Measurements from ENCODE around the gene INPP5D.

INPP5D gene

DNA sequence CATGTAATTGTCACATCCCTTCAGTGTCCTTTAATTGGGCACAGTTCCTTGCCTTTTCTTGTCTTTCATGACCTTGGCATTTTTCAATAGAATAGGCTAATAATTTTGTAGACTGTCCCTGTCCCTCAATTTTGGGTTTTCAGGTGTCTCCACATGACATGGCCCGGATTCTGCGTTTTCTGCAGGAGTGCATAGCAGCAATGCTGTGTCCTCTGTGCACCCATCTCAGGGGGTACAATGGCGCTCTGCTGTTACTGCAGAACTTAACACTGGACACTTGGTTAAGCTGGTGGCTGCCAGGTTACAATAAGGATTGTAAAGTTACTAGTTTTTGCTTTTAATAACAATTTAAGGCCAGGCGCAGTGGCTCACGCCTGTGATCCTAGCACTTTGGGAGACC lies 51.3 kb downstream of the INPP5D start:
- Histone ChIP-seq H3K4me3 (ENCODE audit: low read length) (no peak overlapping the region), H3K9me2 (replicated peaks; ENCODE audit: control insufficient read depth, low read length) (no peaks in the 10 kb centered on the region), H4K20me1 (ENCODE audit: control insufficient read depth, insufficient read depth, low read depth, low read length) (no peaks in the 10 kb centered on the region), H3K27ac (ENCODE audit: low read depth, low read length) (no peak overlapping the region), H3K27me3 (ENCODE audit: control insufficient read depth, low read length) (no peaks in the 10 kb centered on the region), H3K9me3 (ENCODE audit: control insufficient read depth, insufficient read depth, low read length) (no peaks in the 10 kb centered on the region), H3K4me2 (ENCODE audit: low read length) (no peak overlapping the region), H3K4me1 (ENCODE audit: control insufficient read depth, low read length) (peaks cover 6% of the 10 kb centered on the region; the same call in 1 of the 2 replicates), H3K79me2 (ENCODE audit: control insufficient read depth, low read length) (peaks cover 48% of the 10 kb centered on the region), H3K36me3 (ENCODE audit: control insufficient read depth, low read length) (no peaks in the 10 kb centered on the region), H3F3A (ENCODE audit: control insufficient read depth, insufficient read depth) (0 out of 2 replicates have a peak, but pooled peaks cover 2% of the 10 kb centered on the region)
- TF ChIP-seq, protein P1, sequence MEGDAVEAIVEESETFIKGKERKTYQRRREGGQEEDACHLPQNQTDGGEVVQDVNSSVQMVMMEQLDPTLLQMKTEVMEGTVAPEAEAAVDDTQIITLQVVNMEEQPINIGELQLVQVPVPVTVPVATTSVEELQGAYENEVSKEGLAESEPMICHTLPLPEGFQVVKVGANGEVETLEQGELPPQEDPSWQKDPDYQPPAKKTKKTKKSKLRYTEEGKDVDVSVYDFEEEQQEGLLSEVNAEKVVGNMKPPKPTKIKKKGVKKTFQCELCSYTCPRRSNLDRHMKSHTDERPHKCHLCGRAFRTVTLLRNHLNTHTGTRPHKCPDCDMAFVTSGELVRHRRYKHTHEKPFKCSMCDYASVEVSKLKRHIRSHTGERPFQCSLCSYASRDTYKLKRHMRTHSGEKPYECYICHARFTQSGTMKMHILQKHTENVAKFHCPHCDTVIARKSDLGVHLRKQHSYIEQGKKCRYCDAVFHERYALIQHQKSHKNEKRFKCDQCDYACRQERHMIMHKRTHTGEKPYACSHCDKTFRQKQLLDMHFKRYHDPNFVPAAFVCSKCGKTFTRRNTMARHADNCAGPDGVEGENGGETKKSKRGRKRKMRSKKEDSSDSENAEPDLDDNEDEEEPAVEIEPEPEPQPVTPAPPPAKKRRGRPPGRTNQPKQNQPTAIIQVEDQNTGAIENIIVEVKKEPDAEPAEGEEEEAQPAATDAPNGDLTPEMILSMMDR (IDR thresholded peaks at IDR 0.05; ENCODE audit: low read depth, low read length, poor library complexity, severe bottlenecking) = no peak
- TF ChIP-seq EZH2phosphoT487 (IDR thresholded peaks at IDR 0.05; ENCODE audit: borderline replicate concordance, low read length) = no peak

DNA sequence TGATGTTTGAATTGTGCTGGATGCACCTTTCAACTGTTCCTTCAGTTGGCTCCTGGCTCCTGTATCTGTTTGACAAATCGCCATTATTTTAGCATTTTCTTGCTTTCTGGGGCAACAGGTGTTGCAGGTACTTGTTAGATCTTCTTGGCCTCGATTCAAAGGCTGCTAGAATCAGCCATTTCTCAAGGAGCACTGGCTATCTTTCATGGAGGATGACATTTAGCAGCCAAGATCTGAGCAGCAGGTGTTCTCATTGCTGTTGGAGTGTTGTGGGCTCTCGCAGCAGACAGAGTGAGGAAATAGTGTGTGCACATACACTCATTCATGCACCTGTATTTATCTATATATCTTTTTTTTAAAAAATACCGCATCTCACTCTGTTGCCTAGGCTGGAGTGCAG lies 52.2 kb downstream of the INPP5D start:
- Histone ChIP-seq H3K4me2 (ENCODE audit: low read length) (no peak overlapping the region), H3K79me2 (ENCODE audit: control insufficient read depth, low read length) (peaks cover 45% of the 10 kb centered on the region), H3K4me1 (ENCODE audit: control insufficient read depth, low read length) (peaks cover 6% of the 10 kb centered on the region; the same call in 1 of the 2 replicates)

DNA sequence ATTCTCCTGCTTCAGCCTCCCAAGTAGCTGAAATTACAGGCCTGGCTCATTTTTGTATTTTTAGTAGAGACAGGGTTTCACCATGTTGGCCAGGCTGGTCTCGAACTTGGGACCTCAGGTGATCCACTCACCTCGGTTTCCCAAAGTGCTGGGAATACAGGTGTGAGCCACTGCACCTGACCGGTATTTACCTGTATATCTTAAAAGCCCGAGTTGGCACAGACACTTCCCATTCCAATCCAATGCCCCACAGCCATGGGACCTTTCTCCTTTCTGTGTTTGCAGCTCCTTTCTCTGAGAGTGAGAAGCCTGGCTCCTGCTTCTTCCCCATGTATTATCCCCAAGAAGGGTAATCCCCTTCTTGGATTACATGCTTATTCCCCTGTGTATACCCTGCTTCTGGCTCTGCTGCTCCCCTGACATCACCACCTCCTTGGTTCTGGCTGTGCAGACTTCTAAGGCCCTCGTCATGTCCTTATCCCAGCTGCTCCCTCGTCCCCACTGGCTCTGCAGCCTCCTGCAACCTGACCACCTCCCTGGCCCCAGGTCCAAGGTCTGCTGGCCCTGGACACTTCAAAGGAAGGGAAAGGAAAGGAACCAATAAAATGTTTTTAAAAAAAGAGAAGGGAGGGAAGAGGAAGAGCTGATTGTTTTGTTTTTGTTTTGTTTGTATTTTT lies 52.8 kb downstream of the INPP5D start:
- Histone ChIP-seq H3K4me1 (ENCODE audit: control insufficient read depth, low read length) (peaks cover 5% of the 10 kb centered on the region; the same call in 1 of the 2 replicates), H3K4me3 (ENCODE audit: low read length) (no peak overlapping the region), H3K9me3 (ENCODE audit: control insufficient read depth, insufficient read depth, low read length) (no peaks in the 10 kb centered on the region), H3K36me3 (ENCODE audit: control insufficient read depth, low read length) (peaks cover 4% of the 10 kb centered on the region), H3K9me2 (replicated peaks; ENCODE audit: control insufficient read depth, low read length) (no peaks in the 10 kb centered on the region), H3K79me2 (ENCODE audit: control insufficient read depth, low read length) (peaks cover 44% of the 10 kb centered on the region), H3K27ac (ENCODE audit: low read depth, low read length) (no peak overlapping the region), H3K27me3 (ENCODE audit: control insufficient read depth, low read length) (no peaks in the 10 kb centered on the region), H4K20me1 (ENCODE audit: control insufficient read depth, insufficient read depth, low read depth, low read length) (no peaks in the 10 kb centered on the region; the same call in 1 of the 2 replicates), H3K4me2 (ENCODE audit: low read length) (no peak overlapping the region), H3F3A (ENCODE audit: control insufficient read depth, insufficient read depth) (0 out of 2 replicates have a peak, but pooled peaks cover 2% of the 10 kb centered on the region)
- TF ChIP-seq, protein P1 (IDR thresholded peaks at IDR 0.05; ENCODE audit: low read depth, low read length, poor library complexity, severe bottlenecking) = no peak
- no peak for TF ChIP-seq EZH2phosphoT487 (IDR thresholded peaks at IDR 0.05; ENCODE audit: borderline replicate concordance, low read length)

More for the DNA sequence above, 52.2 kb downstream of the INPP5D start:
- Histone ChIP-seq H3K27ac (ENCODE audit: low read depth, low read length) (no peak overlapping the region), H3K9me2 (replicated peaks; ENCODE audit: control insufficient read depth, low read length) (no peaks in the 10 kb centered on the region), H3K9me3 (ENCODE audit: control insufficient read depth, insufficient read depth, low read length) (no peaks in the 10 kb centered on the region), H3F3A (ENCODE audit: control insufficient read depth, insufficient read depth) (0 out of 2 replicates have a peak, but pooled peaks cover 2% of the 10 kb centered on the region), H4K20me1 (ENCODE audit: control insufficient read depth, insufficient read depth, low read depth, low read length) (no peaks in the 10 kb centered on the region; the same call in 1 of the 2 replicates), H3K4me3 (ENCODE audit: low read length) (no peak overlapping the region), H3K36me3 (ENCODE audit: control insufficient read depth, low read length) (no peaks in the 10 kb centered on the region), H3K27me3 (ENCODE audit: control insufficient read depth, low read length) (no peaks in the 10 kb centered on the region)
- TF ChIP-seq, protein P1 (IDR thresholded peaks at IDR 0.05; ENCODE audit: low read depth, low read length, poor library complexity, severe bottlenecking) = no peak
- no peak for TF ChIP-seq EZH2phosphoT487 (IDR thresholded peaks at IDR 0.05; ENCODE audit: borderline replicate concordance, low read length)

All from DOHH2 (cell line).